ENCODE results near the gene LMNTD1.
A peak's percentile ranks its signal among the peaks of the same experiment; 100 is the strongest.

The LMNTD1 gene

DNA sequence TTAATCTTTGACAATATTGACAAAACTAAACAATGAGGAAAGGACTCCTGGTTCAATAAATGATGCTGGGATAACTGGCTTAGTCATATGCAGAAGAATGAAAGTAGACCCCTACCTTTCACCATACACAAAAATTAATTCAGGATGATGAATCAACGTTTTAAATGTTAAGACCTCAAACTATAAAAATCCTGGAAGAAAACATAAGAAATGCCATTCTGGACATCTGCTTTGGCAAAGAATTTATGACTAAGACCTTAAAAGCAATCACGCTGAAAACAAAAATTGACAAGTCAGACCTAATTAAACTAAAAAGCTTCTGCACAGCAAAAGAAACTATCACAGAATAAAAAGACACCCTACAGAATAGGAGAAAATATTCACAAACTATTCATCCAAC, 97.4 kb downstream of the LMNTD1 start:
- no peaks in the 10 kb centered on the region for H3K79me1 ChIP-seq (ENCODE audit: low read length)
- H3K23ac ChIP-seq (ENCODE audit: low read length), result no peak overlapping the region
- no peaks in the 10 kb centered on the region for H3K9me3 ChIP-seq (ENCODE audit: insufficient read depth, low read depth, low read length)
- H4K12ac ChIP-seq (ENCODE audit: low read depth, low read length), result no peak overlapping the region
- no peak overlapping the region for H2AFZ ChIP-seq (ENCODE audit: insufficient read depth, low read length, poor library complexity)
- no peak overlapping the region for H3K9ac ChIP-seq (ENCODE audit: low read length)
- H2BK12ac ChIP-seq (ENCODE audit: low read length), result no peak overlapping the region
- no peak overlapping the region for H4K91ac ChIP-seq (ENCODE audit: low read depth, low read length)
- no peak overlapping the region for H2AK5ac ChIP-seq (ENCODE audit: low read length)
- no peaks in the 10 kb centered on the region for H3K27me3 ChIP-seq (ENCODE audit: insufficient read depth, low read length)
- no peak overlapping the region for H3K27ac ChIP-seq (ENCODE audit: low read depth, low read length)
- H2BK120ac ChIP-seq (ENCODE audit: insufficient read depth, low read length, poor library complexity), result no peak overlapping the region
- DNase-seq, result no peak
- no peak overlapping the region for H3K4me2 ChIP-seq (ENCODE audit: low read length)
- no peak overlapping the region for H3K14ac ChIP-seq (ENCODE audit: low read length)
- H3K79me2 ChIP-seq (ENCODE audit: control insufficient read depth, insufficient read depth, low read length, poor library complexity), result no peaks in the 10 kb centered on the region
- no peak overlapping the region for H3K4ac ChIP-seq (ENCODE audit: low read depth, low read length)
- no peaks in the 10 kb centered on the region for H3K4me1 ChIP-seq (ENCODE audit: control insufficient read depth in 1 of 2, insufficient read depth in 2 of 2, low read length in 2 of 2)
- no peak overlapping the region for H4K8ac ChIP-seq (ENCODE audit: low read depth, low read length)
- H3K18ac ChIP-seq (ENCODE audit: low read length), result no peak overlapping the region
- H2BK5ac ChIP-seq (ENCODE audit: low read depth, low read length, poor library complexity), result no peak overlapping the region
- no peaks in the 10 kb centered on the region for H3K36me3 ChIP-seq (ENCODE audit: control insufficient read depth in 1 of 2, insufficient read depth in 2 of 2, low read length in 2 of 2)
- H3K4me3 ChIP-seq (ENCODE audit: low read depth, low read length), result no peak overlapping the region
- no CpG with 5 or more reads among the region's 2 CpGs for WGBS (ENCODE audit: extremely low coverage, insufficient coverage, insufficient read length)

DNA sequence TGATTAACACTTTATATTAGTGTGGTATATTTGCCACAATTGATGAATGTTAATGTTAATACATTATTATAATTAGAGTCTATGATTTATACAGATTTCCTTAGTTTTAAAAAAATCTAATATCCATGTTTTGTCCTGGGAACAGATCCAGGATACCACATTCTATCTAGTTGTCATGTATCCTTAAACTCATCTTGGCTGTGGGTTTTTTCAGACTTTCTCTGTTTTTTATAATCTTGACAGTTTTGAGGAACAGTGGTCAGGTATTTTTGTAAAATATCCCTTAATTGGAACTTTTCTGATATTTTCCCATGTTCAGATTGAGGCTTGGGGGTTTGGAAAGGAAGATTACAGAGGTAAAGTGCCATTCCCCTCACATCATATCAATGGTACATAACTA, 104.1 kb downstream of the LMNTD1 start:
- no peaks in the 10 kb centered on the region for H3K4me1 ChIP-seq (ENCODE audit: control insufficient read depth in 1 of 2, insufficient read depth in 2 of 2, low read length in 2 of 2)
- H3K4ac ChIP-seq (ENCODE audit: low read depth, low read length), result no peak overlapping the region
- H3K36me3 ChIP-seq (ENCODE audit: control insufficient read depth in 1 of 2, insufficient read depth in 2 of 2, low read length in 2 of 2), result no peaks in the 10 kb centered on the region
- H3K27me3 ChIP-seq (ENCODE audit: insufficient read depth, low read length), result no peaks in the 10 kb centered on the region
- H3K4me2 ChIP-seq (ENCODE audit: low read length), result no peak overlapping the region
- no peak overlapping the region for H3K23ac ChIP-seq (ENCODE audit: low read length)
- no peak overlapping the region for H3K4me3 ChIP-seq (ENCODE audit: low read depth, low read length)
- no peak overlapping the region for H3K14ac ChIP-seq (ENCODE audit: low read length)
- H3K18ac ChIP-seq (ENCODE audit: low read length), result no peak overlapping the region
- DNase-seq, result no peak
- H2AFZ ChIP-seq (ENCODE audit: insufficient read depth, low read length, poor library complexity), result no peak overlapping the region
- H4K12ac ChIP-seq (ENCODE audit: low read depth, low read length), result no peak overlapping the region
- H4K91ac ChIP-seq (ENCODE audit: low read depth, low read length), result no peak overlapping the region
- no peak overlapping the region for H2AK5ac ChIP-seq (ENCODE audit: low read length)
- no peak overlapping the region for H3K27ac ChIP-seq (ENCODE audit: low read depth, low read length)
- no peak overlapping the region for H4K8ac ChIP-seq (ENCODE audit: low read depth, low read length)
- H3K9me3 ChIP-seq (ENCODE audit: insufficient read depth, low read depth, low read length), result no peaks in the 10 kb centered on the region
- H2BK120ac ChIP-seq (ENCODE audit: insufficient read depth, low read length, poor library complexity), result no peak overlapping the region
- no peak overlapping the region for H3K9ac ChIP-seq (ENCODE audit: low read length)
- H3K79me1 ChIP-seq (ENCODE audit: low read length), result no peaks in the 10 kb centered on the region
- H2BK12ac ChIP-seq (ENCODE audit: low read length), result no peak overlapping the region
- H2BK5ac ChIP-seq (ENCODE audit: low read depth, low read length, poor library complexity), result no peak overlapping the region
- H3K79me2 ChIP-seq (ENCODE audit: control insufficient read depth, insufficient read depth, low read length, poor library complexity), result no peaks in the 10 kb centered on the region

DNA sequence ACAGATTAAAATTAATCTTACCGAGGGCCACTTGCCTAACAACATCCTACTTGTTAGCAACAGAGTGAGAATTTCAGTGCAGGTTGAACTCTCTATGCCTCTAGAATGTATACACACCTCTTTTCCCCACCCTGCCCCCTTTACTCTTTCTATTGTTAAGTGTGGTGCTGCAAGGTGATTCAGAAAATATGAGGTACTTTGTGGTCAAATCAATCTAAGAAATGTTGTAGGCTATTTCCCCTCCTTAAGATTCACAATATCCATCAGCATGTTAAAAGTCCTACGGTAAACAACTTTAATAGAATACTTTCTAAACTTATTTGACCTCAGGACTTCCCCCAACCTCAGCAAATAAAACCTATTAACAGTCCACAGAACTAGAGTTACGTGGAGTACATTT, 106.0 kb downstream of the LMNTD1 start:
- Histone ChIP-seq H3K79me1 (ENCODE audit: low read length) (no peaks in the 10 kb centered on the region), H4K12ac (ENCODE audit: low read depth, low read length) (no peak overlapping the region), H2BK12ac (ENCODE audit: low read length) (no peak overlapping the region), H4K8ac (ENCODE audit: low read depth, low read length) (no peak overlapping the region), H3K4ac (ENCODE audit: low read depth, low read length) (no peak overlapping the region), H3K18ac (ENCODE audit: low read length) (no peak overlapping the region), H3K14ac (ENCODE audit: low read length) (no peak overlapping the region), H2BK5ac (ENCODE audit: low read depth, low read length, poor library complexity) (no peak overlapping the region), H3K4me3 (ENCODE audit: low read depth, low read length) (no peak overlapping the region), H3K27me3 (ENCODE audit: insufficient read depth, low read length) (no peaks in the 10 kb centered on the region), H2AK5ac (ENCODE audit: low read length) (no peak overlapping the region), H2AFZ (ENCODE audit: insufficient read depth, low read length, poor library complexity) (no peak overlapping the region), H2BK120ac (ENCODE audit: insufficient read depth, low read length, poor library complexity) (no peak overlapping the region), H4K91ac (ENCODE audit: low read depth, low read length) (no peak overlapping the region), H3K23ac (ENCODE audit: low read length) (no peak overlapping the region), H3K4me1 (ENCODE audit: control insufficient read depth in 1 of 2, insufficient read depth in 2 of 2, low read length in 2 of 2) (no peaks in the 10 kb centered on the region), H3K79me2 (ENCODE audit: control insufficient read depth, insufficient read depth, low read length, poor library complexity) (no peaks in the 10 kb centered on the region), H3K36me3 (ENCODE audit: control insufficient read depth in 1 of 2, insufficient read depth in 2 of 2, low read length in 2 of 2) (no peaks in the 10 kb centered on the region), H3K9ac (ENCODE audit: low read length) (no peak overlapping the region), H3K9me3 (ENCODE audit: insufficient read depth, low read depth, low read length) (no peaks in the 10 kb centered on the region), H3K27ac (ENCODE audit: low read depth, low read length) (no peak overlapping the region), H3K4me2 (ENCODE audit: low read length) (no peak overlapping the region)
- no CpG with 5 or more reads among the region's 3 CpGs for WGBS (ENCODE audit: extremely low coverage, insufficient coverage, insufficient read length)
- DNase-seq, result no peak

DNA sequence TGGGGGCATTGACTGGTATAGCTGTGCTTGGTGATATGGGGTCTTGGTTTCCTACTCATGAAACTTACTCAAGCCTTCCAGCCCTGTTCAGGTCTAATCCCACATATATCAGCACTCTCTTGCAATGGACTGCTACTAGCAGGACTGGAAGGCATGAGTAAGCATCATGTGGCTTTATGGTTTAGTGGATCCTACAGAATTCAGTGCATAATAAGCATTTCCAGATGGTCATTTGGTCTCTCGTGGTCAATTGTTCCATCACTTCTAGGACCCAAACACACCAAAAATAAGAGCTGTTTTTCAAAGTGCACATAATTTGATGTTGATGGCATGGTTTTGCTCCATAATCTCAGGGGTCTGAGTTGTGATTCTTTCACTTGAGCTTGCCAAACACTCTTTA, 114.4 kb downstream of the LMNTD1 start:
- Histone ChIP-seq H2BK5ac (ENCODE audit: low read depth, low read length, poor library complexity) (no peak overlapping the region), H3K79me1 (ENCODE audit: low read length) (peaks cover 2% of the 10 kb centered on the region), H4K8ac (ENCODE audit: low read depth, low read length) (no peak overlapping the region), H2BK12ac (ENCODE audit: low read length) (no peak overlapping the region), H3K9me3 (ENCODE audit: insufficient read depth, low read depth, low read length) (no peaks in the 10 kb centered on the region), H3K9ac (ENCODE audit: low read length) (no peak overlapping the region), H3K18ac (ENCODE audit: low read length) (no peak overlapping the region), H3K4me1 (ENCODE audit: control insufficient read depth in 1 of 2, insufficient read depth in 2 of 2, low read length in 2 of 2) (no peaks in the 10 kb centered on the region), H3K4me3 (ENCODE audit: low read depth, low read length) (no peak overlapping the region), H2AK5ac (ENCODE audit: low read length) (no peak overlapping the region), H2AFZ (ENCODE audit: insufficient read depth, low read length, poor library complexity) (no peak overlapping the region), H3K36me3 (ENCODE audit: control insufficient read depth in 1 of 2, insufficient read depth in 2 of 2, low read length in 2 of 2) (no peaks in the 10 kb centered on the region), H3K4me2 (ENCODE audit: low read length) (no peak overlapping the region), H3K27me3 (ENCODE audit: insufficient read depth, low read length) (no peaks in the 10 kb centered on the region), H4K12ac (ENCODE audit: low read depth, low read length) (no peak overlapping the region), H3K14ac (ENCODE audit: low read length) (no peak overlapping the region), H3K79me2 (ENCODE audit: control insufficient read depth, insufficient read depth, low read length, poor library complexity) (no peaks in the 10 kb centered on the region), H2BK120ac (ENCODE audit: insufficient read depth, low read length, poor library complexity) (no peak overlapping the region), H3K27ac (ENCODE audit: low read depth, low read length) (no peak overlapping the region), H3K4ac (ENCODE audit: low read depth, low read length) (no peak overlapping the region), H4K91ac (ENCODE audit: low read depth, low read length) (no peak overlapping the region), H3K23ac (ENCODE audit: low read length) (no peak overlapping the region)
- WGBS (ENCODE audit: extremely low coverage, insufficient coverage, insufficient read length), result no CpG with 5 or more reads among the region's 1 CpG
- DNase-seq, result peak in 1 of 2 donors; percentile 29

Data from trophoblast cell (in vitro differentiated cells and primary cell).